HG02840 (cell line): ENCODE results near the gene KLHL42.

Source experiments
- ATAC-seq: cut with Tn5 transposase; IDR thresholded peaks from one replicate; pipeline ENCODE4 v1.9.1; 2021; ENCODE audit warnings: mild to moderate bottlenecking, moderate library complexity, moderate number of reproducible peaks; ENCODE audit not compliant: unreplicated experiment, low FRiP score

KLHL42 gene

GRCh38 chr12:27779416-27779919 lies 565 bp upstream of the KLHL42 start:
- ATAC-seq, result peak; percentile 19

GRCh38 chr12:27780612-27781408 lies 777 bp downstream of the KLHL42 start:
- ATAC-seq, result peak; percentile 40

GRCh38 chr12:27781680-27782079 lies 1.6 kb downstream of the KLHL42 start:
- ATAC-seq, result no peak

- no peak for ATAC-seq
Measured at GRCh38 chr12:27782481-27782880, 2.4 kb downstream of the KLHL42 start.

GRCh38 chr12:27785882-27786570 lies 6.0 kb downstream of the KLHL42 start:
- ATAC-seq, result no peak

GRCh38 chr12:27787559-27787958 lies 7.5 kb downstream of the KLHL42 start:
- no peak for ATAC-seq

- ATAC-seq, result no peak
Measured at GRCh38 chr12:27790179-27790578, 10.1 kb downstream of the KLHL42 start.

GRCh38 chr12:27794818-27795584 lies 15.0 kb downstream of the KLHL42 start:
- ATAC-seq, result no peak

- no peak for ATAC-seq
Measured at GRCh38 chr12:27796128-27796527, 16.1 kb downstream of the KLHL42 start.

GRCh38 chr12:27797301-27798025 lies 17.4 kb downstream of the KLHL42 start:
- ATAC-seq, result no peak

- no peak for ATAC-seq
Measured at GRCh38 chr12:27800819-27801218, 20.8 kb downstream of the KLHL42 start.

GRCh38 chr12:27801630-27802029 lies 21.6 kb downstream of the KLHL42 start:
- no peak for ATAC-seq

GRCh38 chr12:27802511-27802910 lies 22.5 kb downstream of the KLHL42 start:
- ATAC-seq, result no peak

GRCh38 chr12:27802936-27803335 lies 22.9 kb downstream of the KLHL42 start:
- ATAC-seq, result no peak

GRCh38 chr12:27805238-27805637 lies 25.2 kb downstream of the KLHL42 start:
- no peak for ATAC-seq

GRCh38 chr12:27806259-27806658 lies 26.2 kb downstream of the KLHL42 start:
- ATAC-seq, result no peak

GRCh38 chr12:27807063-27807703 lies 27.1 kb downstream of the KLHL42 start:
- ATAC-seq, result no peak

GRCh38 chr12:27808841-27809240 lies 28.8 kb downstream of the KLHL42 start:
- ATAC-seq, result no peak

- no peak for ATAC-seq
Measured at GRCh38 chr12:27810756-27811155, 30.7 kb downstream of the KLHL42 start.

- no peak for ATAC-seq
Measured at GRCh38 chr12:27812502-27812901, 32.5 kb downstream of the KLHL42 start.
